PFSK-1 (cell line): Measurements from ENCODE around the gene MOGAT1.

ENCODE experiments used
- FOXP2 ChIP-seq: optimal IDR thresholded peaks from 2 replicates; pipeline ENCODE3; 2011; ENCODE audit warnings: borderline replicate concordance, control low read depth, inconsistent platforms; ENCODE audit not compliant: insufficient read depth; ENCODE audit errors: extremely low read length, extremely low read depth
- POLR2AphosphoS5 ChIP-seq: IDR thresholded peaks from 2 replicates; pipeline ENCODE4 v1.6.1; 2012; ENCODE audit warnings: low read depth, mild to moderate bottlenecking, control low read depth, low read length, moderate library complexity
- SIN3A ChIP-seq: IDR thresholded peaks from 2 replicates; pipeline ENCODE4 v1.6.1; 2012; ENCODE audit warnings: mild to moderate bottlenecking, low read length, moderate library complexity, borderline replicate concordance; ENCODE audit not compliant: insufficient read depth
- TAF1 ChIP-seq: IDR thresholded peaks from 2 replicates; pipeline ENCODE4 v1.6.1; 2012; ENCODE audit warnings: low read length, control low read depth, borderline replicate concordance; ENCODE audit not compliant: insufficient read depth
- TF ChIP-seq, protein P1 (sequence below), 2 experiments: IDR thresholded peaks; 2 replicates each; pipeline versions ENCODE4 v1.6.1 to v1.8.0; 2011 to 2012; ENCODE audit warnings: low read depth in 2 of 2, low read length in 2 of 2, control low read depth in 1 of 2, inconsistent platforms in 1 of 2, mild to moderate bottlenecking in 1 of 2, moderate library complexity in 1 of 2; ENCODE audit not compliant: insufficient read depth in 1 of 2

Gene MOGAT1

DNA sequence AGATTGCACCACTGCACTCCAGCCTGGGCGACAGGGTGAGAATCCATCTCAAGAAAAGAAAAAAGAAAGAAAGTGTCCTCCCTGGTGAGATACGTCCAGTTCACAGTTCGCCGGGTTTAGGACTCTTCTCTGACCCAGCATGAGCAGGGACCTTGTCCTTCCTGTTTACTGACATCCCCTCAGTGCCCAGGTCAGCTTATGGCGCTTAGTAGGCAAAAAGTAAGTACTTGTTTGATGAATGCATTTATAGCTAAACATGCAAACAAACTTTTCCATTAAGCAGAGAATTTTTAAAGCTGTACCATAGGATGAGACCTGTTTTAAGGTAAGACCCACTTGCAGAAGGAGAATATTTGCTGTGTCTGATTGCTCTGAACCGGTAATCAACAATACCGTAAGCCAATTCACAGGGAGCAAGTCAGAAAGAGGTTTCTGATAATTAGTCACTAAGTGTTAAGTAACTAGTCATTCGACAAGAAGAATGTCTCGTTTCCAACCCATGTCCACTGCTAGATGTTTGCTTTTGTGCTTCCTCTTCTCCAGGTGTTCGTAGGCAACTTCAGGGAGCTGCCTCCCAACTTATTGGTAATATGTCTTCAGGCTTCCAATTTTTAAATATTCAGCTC, 40.0 kb downstream of the MOGAT1 start:
- TF ChIP-seq POLR2AphosphoS5 = no peak
- TF ChIP-seq TAF1 = no peak
- no peak for TF ChIP-seq FOXP2
- TF ChIP-seq SIN3A = no peak
- TF ChIP-seq, protein P1, sequence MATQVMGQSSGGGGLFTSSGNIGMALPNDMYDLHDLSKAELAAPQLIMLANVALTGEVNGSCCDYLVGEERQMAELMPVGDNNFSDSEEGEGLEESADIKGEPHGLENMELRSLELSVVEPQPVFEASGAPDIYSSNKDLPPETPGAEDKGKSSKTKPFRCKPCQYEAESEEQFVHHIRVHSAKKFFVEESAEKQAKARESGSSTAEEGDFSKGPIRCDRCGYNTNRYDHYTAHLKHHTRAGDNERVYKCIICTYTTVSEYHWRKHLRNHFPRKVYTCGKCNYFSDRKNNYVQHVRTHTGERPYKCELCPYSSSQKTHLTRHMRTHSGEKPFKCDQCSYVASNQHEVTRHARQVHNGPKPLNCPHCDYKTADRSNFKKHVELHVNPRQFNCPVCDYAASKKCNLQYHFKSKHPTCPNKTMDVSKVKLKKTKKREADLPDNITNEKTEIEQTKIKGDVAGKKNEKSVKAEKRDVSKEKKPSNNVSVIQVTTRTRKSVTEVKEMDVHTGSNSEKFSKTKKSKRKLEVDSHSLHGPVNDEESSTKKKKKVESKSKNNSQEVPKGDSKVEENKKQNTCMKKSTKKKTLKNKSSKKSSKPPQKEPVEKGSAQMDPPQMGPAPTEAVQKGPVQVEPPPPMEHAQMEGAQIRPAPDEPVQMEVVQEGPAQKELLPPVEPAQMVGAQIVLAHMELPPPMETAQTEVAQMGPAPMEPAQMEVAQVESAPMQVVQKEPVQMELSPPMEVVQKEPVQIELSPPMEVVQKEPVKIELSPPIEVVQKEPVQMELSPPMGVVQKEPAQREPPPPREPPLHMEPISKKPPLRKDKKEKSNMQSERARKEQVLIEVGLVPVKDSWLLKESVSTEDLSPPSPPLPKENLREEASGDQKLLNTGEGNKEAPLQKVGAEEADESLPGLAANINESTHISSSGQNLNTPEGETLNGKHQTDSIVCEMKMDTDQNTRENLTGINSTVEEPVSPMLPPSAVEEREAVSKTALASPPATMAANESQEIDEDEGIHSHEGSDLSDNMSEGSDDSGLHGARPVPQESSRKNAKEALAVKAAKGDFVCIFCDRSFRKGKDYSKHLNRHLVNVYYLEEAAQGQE (IDR thresholded peaks at IDR 0.05; ENCODE audit: insufficient read depth in 1 of 2, low read depth in 2 of 2, low read length in 2 of 2) = no peak

DNA sequence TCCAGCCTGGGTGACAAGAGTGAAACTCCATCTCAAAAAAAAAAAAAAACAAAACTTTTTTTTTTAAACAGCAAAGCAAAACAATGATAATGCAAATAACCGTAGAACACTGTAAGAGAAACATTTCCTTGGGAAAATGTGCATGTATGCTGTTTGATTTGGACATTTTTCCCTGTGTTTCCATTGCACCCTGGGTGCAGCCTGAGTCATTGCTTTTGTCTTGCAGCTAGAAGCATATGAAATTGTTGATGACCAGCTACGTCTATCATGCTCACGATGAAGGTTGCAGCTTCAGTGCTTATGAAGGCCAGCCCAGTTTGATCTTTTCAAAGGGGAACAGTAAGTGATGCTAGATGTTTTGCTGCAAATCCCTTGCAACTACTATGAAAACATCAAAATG, 41.5 kb downstream of the MOGAT1 start:
- TF ChIP-seq FOXP2 = no peak
- TF ChIP-seq SIN3A = no peak
- TF ChIP-seq, protein P1 (IDR thresholded peaks at IDR 0.05; ENCODE audit: insufficient read depth in 1 of 2, low read depth in 2 of 2, low read length in 2 of 2) = no peak
- no peak for TF ChIP-seq TAF1
- TF ChIP-seq POLR2AphosphoS5 = no peak

DNA sequence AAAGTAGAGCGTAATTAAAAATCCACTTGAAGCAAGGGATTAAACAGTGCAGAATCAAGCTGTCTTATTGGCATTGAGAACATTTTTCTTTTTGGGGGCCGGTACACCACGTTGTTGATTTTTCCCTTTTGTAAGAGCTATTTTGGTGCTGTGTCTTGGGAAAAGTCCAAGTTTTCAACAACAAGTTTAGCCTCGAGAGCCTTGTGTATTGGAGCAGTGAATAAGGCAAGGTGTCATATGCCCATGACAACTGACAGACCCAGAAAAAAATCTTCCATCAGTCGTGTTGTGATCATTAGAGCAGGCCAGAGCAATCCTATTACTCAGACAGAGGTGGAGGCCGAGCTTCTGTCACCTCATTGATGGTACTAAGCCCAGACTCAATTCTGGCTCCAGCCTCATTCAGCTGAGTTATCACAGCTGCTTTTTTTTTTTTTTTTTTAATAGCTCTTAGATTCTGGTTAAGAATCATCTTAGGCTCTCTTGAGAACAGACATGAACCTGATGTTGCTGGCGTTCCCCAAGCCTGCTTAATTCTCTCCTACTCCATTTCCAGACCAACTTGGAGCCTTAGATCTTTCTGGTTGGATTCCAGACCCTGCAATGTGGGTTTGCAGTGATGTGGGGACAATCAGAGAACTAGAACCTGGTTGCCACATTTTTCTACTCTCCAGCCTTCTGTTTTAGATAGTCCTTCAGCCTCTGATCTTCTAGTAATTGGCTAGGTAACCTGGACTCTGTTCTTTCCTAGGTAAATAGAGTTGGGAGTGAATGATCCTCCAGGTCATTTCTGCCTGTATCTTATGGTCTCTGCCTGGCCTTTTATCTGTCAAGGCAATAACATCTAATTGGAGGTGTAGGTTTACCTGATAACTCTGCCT, 43.1 kb downstream of the MOGAT1 start:
- no peak for TF ChIP-seq SIN3A
- TF ChIP-seq POLR2AphosphoS5 = no peak
- no peak for TF ChIP-seq FOXP2
- TF ChIP-seq, protein P1 (IDR thresholded peaks at IDR 0.05; ENCODE audit: insufficient read depth in 1 of 2, low read depth in 2 of 2, low read length in 2 of 2) = no peak
- TF ChIP-seq TAF1 = no peak

DNA sequence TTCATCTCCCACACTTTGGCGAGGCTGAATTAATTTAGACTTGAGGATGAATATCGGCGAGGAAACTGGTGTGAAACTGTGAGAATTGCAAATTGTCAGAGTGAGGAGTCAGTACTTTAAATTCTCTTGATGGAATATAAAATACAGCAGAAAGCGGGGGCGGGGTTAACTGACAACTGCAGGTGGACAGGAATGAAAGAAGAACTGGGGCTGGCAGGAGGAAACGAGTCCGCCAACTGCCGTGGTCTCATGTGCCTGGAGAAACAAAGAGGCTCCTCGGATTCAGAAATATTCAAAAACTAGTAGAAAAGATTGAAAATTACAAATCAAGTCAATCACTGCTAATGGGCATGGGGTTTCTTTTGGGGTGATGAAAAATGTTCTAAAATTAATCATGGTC, 44.3 kb downstream of the MOGAT1 start:
- no peak for TF ChIP-seq POLR2AphosphoS5

DNA sequence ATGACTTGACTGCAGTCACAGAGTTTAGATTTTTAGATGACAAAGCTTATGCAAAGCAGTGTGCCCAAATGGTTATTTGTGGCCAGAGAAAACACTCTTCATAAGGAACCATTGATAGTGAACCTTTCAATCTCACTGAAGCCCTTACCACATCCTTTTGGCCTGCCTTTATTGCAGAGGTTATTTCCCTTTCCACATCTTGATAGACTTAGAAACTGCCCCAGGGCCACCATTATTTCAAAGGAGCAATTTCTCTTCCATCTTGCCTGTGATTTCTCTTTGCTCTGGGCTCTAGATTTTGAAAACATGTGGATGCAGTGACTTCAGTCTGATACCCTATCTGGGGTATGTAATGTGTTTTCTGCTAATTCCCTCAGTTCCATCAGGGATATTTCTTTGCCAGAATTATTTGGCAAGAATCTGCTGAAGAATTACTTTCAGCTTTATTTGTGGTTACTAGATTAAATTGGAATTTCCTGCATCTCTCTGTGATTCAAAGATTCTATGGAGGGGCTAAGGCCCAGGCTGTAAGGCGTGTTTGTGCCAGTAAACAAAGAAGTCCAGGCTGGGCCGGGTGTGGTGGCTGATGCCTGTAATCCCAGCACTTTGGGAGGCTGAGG, 51.0 kb downstream of the MOGAT1 start:
- TF ChIP-seq SIN3A = no peak
- TF ChIP-seq, protein P1 (IDR thresholded peaks at IDR 0.05; ENCODE audit: insufficient read depth in 1 of 2, low read depth in 2 of 2, low read length in 2 of 2) = no peak
- TF ChIP-seq FOXP2 = no peak
- TF ChIP-seq POLR2AphosphoS5 = no peak
- TF ChIP-seq TAF1 = no peak
